Fibroblast of lung (primary cell): ENCODE measurements around the gene MSANTD1. TPM values are rescaled to one million over a fixed set of nuclear protein-coding genes. Genes with fewer than 3 reads are reported as not detected.

Source experiments
- DNase-seq, 2 donors: peaks; one replicate each; pipeline versions ENCODE4 v3.0.0 to v3.0.0-alpha.2; 2010; ENCODE audit warnings: low read depth in 2 of 2
- H2AFZ ChIP-seq: 2 replicates; pipeline ENCODE4 v1.5.1; 2012; ENCODE audit warnings: low read length, control low read depth, inconsistent platforms
- H3K27ac ChIP-seq: 2 replicates; pipeline ENCODE4 v1.5.1; 2011; ENCODE audit warnings: low read length, control low read depth; ENCODE audit not compliant: insufficient read depth
- H3K27me3 ChIP-seq: 2 replicates; pipeline ENCODE4 v1.5.1; 2011; ENCODE audit warnings: mild to moderate bottlenecking, low read length; ENCODE audit not compliant: control insufficient read depth, insufficient read depth
- H3K36me3 ChIP-seq: 2 replicates; pipeline ENCODE4 v1.5.1; 2011; ENCODE audit warnings: low read length; ENCODE audit not compliant: control insufficient read depth, insufficient read depth
- H3K4me1 ChIP-seq: 2 replicates; pipeline ENCODE4 v1.5.1; 2011; ENCODE audit warnings: low read length; ENCODE audit not compliant: control insufficient read depth, insufficient read depth; ENCODE audit errors: extremely low read depth
- H3K4me2 ChIP-seq: 2 replicates; pipeline ENCODE4 v1.5.1; 2011; ENCODE audit warnings: low read length, control low read depth; ENCODE audit not compliant: insufficient read depth; ENCODE audit errors: extremely low read depth
- H3K4me3 ChIP-seq, 4 experiments: fragments of 200-600 bp in 1 of 4; sonication (generic) in 1 of 4; replicated peaks in 1 of 4; 2 replicates each; pipeline ENCODE4 v1.5.1; 2011 to 2016; ENCODE audit warnings: low read length in 4 of 4, low read depth in 3 of 4, mild to moderate bottlenecking in 3 of 4, control low read depth in 2 of 4, inconsistent platforms in 1 of 4, mixed read lengths in 1 of 4; ENCODE audit not compliant: insufficient read depth in 1 of 4; ENCODE audit errors: control extremely low read depth in 1 of 4
- H3K79me2 ChIP-seq: 2 replicates; pipeline ENCODE4 v1.5.1; 2012; ENCODE audit warnings: mild to moderate bottlenecking, low read length, inconsistent platforms; ENCODE audit not compliant: control insufficient read depth, insufficient read depth
- H3K9ac ChIP-seq: 2 replicates; pipeline ENCODE4 v1.5.1; 2011; ENCODE audit warnings: mild to moderate bottlenecking, low read length, control low read depth; ENCODE audit not compliant: insufficient read depth
- H3K9me3 ChIP-seq: 2 replicates; pipeline ENCODE4 v1.5.1; 2012; ENCODE audit warnings: low read depth, low read length; ENCODE audit not compliant: control insufficient read depth, insufficient read depth
- H4K20me1 ChIP-seq: 2 replicates; pipeline ENCODE4 v1.5.1; 2011; ENCODE audit warnings: low read length; ENCODE audit not compliant: control insufficient read depth, insufficient read depth; ENCODE audit errors: extremely low read depth
- EZH2 ChIP-seq: IDR thresholded peaks from 2 replicates; pipeline ENCODE4 v1.5.1; 2012; ENCODE audit warnings: low read length, control low read depth, mild to moderate bottlenecking; ENCODE audit errors: missing control alignments
- polyA plus RNA-seq, 2 donors: library from polyadenylated mRNA; depleted of rRNA in 1 of 2; stranded (reverse) in 1 of 2; unstranded in 1 of 2; fragments of >200 nt; gene quantifications; 2 replicates each; pipeline ENCODE4 v1.2.1, GENCODE V29; 2011 to 2012; ENCODE audit warnings: missing spikeins in 1 of 2
- total RNA-seq: library from RNA; depleted of rRNA; stranded (reverse); fragments of >200 nt; gene quantifications from 2 replicates; pipeline ENCODE4 v1.2.1, GENCODE V29; 2014
- TF ChIP-seq, protein P1 (sequence below), 2 donors: IDR thresholded peaks in 1 of 2; conservative IDR thresholded peaks in 1 of 2; 1 replicate in 1 of 2; 2 replicates in 1 of 2; pipeline ENCODE4 v1.5.1; 2011 to 2012; ENCODE audit warnings: low read length in 2 of 2, control low read depth in 1 of 2, inconsistent platforms in 1 of 2, low read depth in 1 of 2, mild to moderate bottlenecking in 1 of 2

The MSANTD1 gene
- total and polyA plus RNA-seq, 2 donors (not counting 1 experiment from before 2014, with no cell fraction given), result 0.50 TPM; not detected in 1

DNA sequence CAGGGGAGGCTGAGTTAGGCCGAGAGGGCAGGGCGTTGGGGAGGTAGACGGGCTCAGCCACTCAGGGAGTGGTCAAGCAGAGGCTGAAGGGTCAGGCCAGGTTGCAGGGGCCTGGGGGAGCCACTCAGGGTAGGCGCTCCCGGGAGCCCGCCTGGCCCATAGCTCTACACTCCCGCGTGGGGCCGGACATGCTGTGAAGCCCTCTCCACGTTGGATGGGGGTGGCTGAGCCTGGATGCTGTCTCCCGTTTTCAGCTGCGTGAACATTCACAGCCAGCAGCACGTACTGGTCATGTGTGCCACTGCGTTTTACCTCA, 14.0 kb upstream of the MSANTD1 start:
- Histone ChIP-seq H3K4me2 (no peak overlapping the region), H3K27ac (no peak overlapping the region), H3K4me3 (no peak overlapping the region), H3K27me3 (no peaks in the 10 kb centered on the region), H3K9ac (no peak overlapping the region), H3K9me3 (no peaks in the 10 kb centered on the region), H3K4me1 (no peaks in the 10 kb centered on the region), H3K79me2 (no peaks in the 10 kb centered on the region), H2AFZ (no peak overlapping the region), H4K20me1 (no peaks in the 10 kb centered on the region), H3K36me3 (peaks cover 15% of the 10 kb centered on the region)
- DNase-seq, result no peak
- TF ChIP-seq, protein P1, sequence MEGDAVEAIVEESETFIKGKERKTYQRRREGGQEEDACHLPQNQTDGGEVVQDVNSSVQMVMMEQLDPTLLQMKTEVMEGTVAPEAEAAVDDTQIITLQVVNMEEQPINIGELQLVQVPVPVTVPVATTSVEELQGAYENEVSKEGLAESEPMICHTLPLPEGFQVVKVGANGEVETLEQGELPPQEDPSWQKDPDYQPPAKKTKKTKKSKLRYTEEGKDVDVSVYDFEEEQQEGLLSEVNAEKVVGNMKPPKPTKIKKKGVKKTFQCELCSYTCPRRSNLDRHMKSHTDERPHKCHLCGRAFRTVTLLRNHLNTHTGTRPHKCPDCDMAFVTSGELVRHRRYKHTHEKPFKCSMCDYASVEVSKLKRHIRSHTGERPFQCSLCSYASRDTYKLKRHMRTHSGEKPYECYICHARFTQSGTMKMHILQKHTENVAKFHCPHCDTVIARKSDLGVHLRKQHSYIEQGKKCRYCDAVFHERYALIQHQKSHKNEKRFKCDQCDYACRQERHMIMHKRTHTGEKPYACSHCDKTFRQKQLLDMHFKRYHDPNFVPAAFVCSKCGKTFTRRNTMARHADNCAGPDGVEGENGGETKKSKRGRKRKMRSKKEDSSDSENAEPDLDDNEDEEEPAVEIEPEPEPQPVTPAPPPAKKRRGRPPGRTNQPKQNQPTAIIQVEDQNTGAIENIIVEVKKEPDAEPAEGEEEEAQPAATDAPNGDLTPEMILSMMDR (conservative IDR thresholded peaks at IDR 0.05 in 1 of 2, IDR thresholded peaks at IDR 0.05 in 1 of 2; ENCODE audit: low read depth in 1 of 2, low read length in 2 of 2), result no peak
- TF ChIP-seq EZH2, result no peak

DNA sequence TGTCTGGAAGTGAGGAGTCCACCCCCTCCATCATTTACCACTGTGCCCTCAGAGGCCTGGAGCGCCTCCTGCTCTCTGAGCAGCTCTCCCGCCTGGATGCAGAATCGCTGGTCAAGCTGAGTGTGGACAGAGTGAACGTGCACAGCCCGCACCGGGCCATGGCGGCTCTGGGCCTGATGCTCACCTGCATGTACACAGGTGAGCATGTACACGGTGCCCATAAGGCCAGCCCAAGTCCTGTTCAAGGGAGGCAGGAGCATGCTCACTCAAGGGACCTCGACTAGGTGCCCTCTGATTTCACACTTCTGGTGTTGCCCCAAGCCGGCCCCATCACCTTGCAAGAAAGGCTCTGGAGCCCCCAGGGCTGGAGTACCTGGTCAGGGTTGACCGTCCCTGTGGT, 13.4 kb upstream of the MSANTD1 start:
- Histone ChIP-seq H3K9ac (no peak overlapping the region), H4K20me1 (no peaks in the 10 kb centered on the region), H3K27ac (no peak overlapping the region), H3K27me3 (no peaks in the 10 kb centered on the region), H3K4me3 (no peak overlapping the region), H3K4me2 (no peak overlapping the region), H2AFZ (no peak overlapping the region), H3K9me3 (no peaks in the 10 kb centered on the region), H3K79me2 (no peaks in the 10 kb centered on the region), H3K36me3 (peaks cover 12% of the 10 kb centered on the region), H3K4me1 (no peaks in the 10 kb centered on the region)
- TF ChIP-seq EZH2, result no peak
- TF ChIP-seq, protein P1 (conservative IDR thresholded peaks at IDR 0.05 in 1 of 2, IDR thresholded peaks at IDR 0.05 in 1 of 2; ENCODE audit: low read depth in 1 of 2, low read length in 2 of 2), result no peak
- DNase-seq, result no peak

DNA sequence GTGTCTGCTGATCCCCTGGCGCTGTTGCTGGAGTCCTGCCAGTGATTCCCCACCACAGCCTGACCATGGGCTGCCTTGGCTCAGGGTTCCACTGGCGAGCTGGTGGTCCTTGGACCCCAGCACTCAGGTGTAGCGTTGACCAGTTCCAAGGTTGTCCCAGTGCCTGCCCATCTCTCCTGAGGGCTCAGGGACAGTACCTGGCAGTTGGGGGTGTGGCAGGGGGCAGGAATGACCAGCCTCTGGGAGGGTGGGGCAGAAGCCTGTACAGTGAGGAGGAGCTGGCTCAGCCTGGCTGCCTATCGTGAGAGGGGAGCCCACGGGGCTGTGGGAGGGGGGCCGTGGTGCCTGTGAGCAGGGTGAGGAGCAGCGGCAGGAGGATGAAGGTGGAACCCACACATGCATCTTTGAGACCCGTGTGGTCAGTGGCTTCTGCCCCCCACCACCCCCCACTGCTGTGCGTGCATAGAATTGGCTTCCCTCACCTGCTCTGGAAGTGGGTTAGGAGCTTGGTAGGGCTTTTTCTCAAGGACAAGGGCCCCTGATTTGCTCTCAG, 12.6 kb upstream of the MSANTD1 start:
- no peaks in the 10 kb centered on the region for H3K9me3 ChIP-seq
- H2AFZ ChIP-seq, result no peak overlapping the region
- H3K27me3 ChIP-seq, result no peaks in the 10 kb centered on the region
- no peak overlapping the region for H3K27ac ChIP-seq
- no peaks in the 10 kb centered on the region for H3K4me1 ChIP-seq
- no peaks in the 10 kb centered on the region for H4K20me1 ChIP-seq
- no peak for DNase-seq
- H3K36me3 ChIP-seq, result peaks cover 11% of the 10 kb centered on the region
- no peak overlapping the region for H3K4me3 ChIP-seq
- no peak overlapping the region for H3K9ac ChIP-seq
- no peaks in the 10 kb centered on the region for H3K79me2 ChIP-seq
- no peak overlapping the region for H3K4me2 ChIP-seq
- no peak for TF ChIP-seq EZH2
- TF ChIP-seq, protein P1 (conservative IDR thresholded peaks at IDR 0.05 in 1 of 2, IDR thresholded peaks at IDR 0.05 in 1 of 2; ENCODE audit: low read depth in 1 of 2, low read length in 2 of 2), result no peak
